Chondrocyte (in vitro differentiated cells): ENCODE data around the gene SLC4A3. TPM values are rescaled to one million over a fixed set of nuclear protein-coding genes. Genes with fewer than 3 reads are reported as not detected.

Experiments used
- DNase-seq: peaks from one replicate; pipeline ENCODE4 v3.0.0; 2021; ENCODE audit warnings: mixed read lengths, low spot score
- H3K27ac Mint-ChIP-seq: one replicate; pipeline ENCODE4 v1.8.0; 2021; ENCODE audit warnings: mild to moderate bottlenecking, moderate library complexity, mixed read lengths; ENCODE audit not compliant: unreplicated experiment
- H3K27me3 Mint-ChIP-seq: 2 replicates; pipeline ENCODE4 v1.8.0; 2021; ENCODE audit warnings: low read depth, mixed read lengths
- H3K36me3 Mint-ChIP-seq: 2 replicates; pipeline ENCODE4 v1.8.0; 2021; ENCODE audit warnings: low read depth, mixed read lengths
- H3K4me1 Mint-ChIP-seq: 2 replicates; pipeline ENCODE4 v1.8.0; 2021; ENCODE audit warnings: low read depth, mild to moderate bottlenecking, mixed read lengths
- H3K4me3 Mint-ChIP-seq: one replicate; pipeline ENCODE4 v1.8.0; 2021; ENCODE audit warnings: mild to moderate bottlenecking, moderate library complexity, mixed read lengths; ENCODE audit not compliant: unreplicated experiment
- H3K9me3 Mint-ChIP-seq: 2 replicates; pipeline ENCODE4 v1.8.0; 2021; ENCODE audit warnings: low read depth, mixed read lengths
- CTCF ChIP-seq: fragments of 200-600 bp; sonication (generic); IDR thresholded peaks from 2 replicates; pipeline ENCODE4 v1.5.0; 2021; ENCODE audit warnings: antibody characterized with exemption, mild to moderate bottlenecking, moderate library complexity
- total RNA-seq: library from RNA; stranded (reverse); gene quantifications from 3 replicates; pipeline ENCODE4 v1.2.1, GENCODE V29; 2021

The SLC4A3 gene
- total RNA-seq, 1 donor from 2014 or later: 17.2 TPM

- Mint-ChIP-seq H3K4me1 (no peaks in the 10 kb centered on the region), H3K9me3 (no peaks in the 10 kb centered on the region), H3K27me3 (peaks cover 4% of the 10 kb centered on the region), H3K27ac (no peak overlapping the region), H3K4me3 (no peak overlapping the region), H3K36me3 (peaks cover under 1% of the 10 kb centered on the region)
- DNase-seq: no peak
- no peak for TF ChIP-seq CTCF
Measured at GRCh38 chr2:219620546-219620945, 6.9 kb upstream of the SLC4A3 start.

- no peak for TF ChIP-seq CTCF
- Mint-ChIP-seq H3K27me3 (peaks cover 4% of the 10 kb centered on the region), H3K9me3 (no peaks in the 10 kb centered on the region), H3K27ac (no peak overlapping the region), H3K4me1 (peaks cover 4% of the 10 kb centered on the region), H3K36me3 (no peaks in the 10 kb centered on the region), H3K4me3 (no peak overlapping the region)
- no peak for DNase-seq
Measured at GRCh38 chr2:219621935-219622334, 5.5 kb upstream of the SLC4A3 start.

- H3K4me1 Mint-ChIP-seq: peaks cover 6% of the 10 kb centered on the region
- H3K4me3 Mint-ChIP-seq: no peak overlapping the region
- H3K36me3 Mint-ChIP-seq: no peaks in the 10 kb centered on the region
- H3K9me3 Mint-ChIP-seq: no peaks in the 10 kb centered on the region
- H3K27ac Mint-ChIP-seq: no peak overlapping the region
- no peak for TF ChIP-seq CTCF
- no peak for DNase-seq
- H3K27me3 Mint-ChIP-seq: peaks cover 4% of the 10 kb centered on the region
Measured at GRCh38 chr2:219622472-219622871, 5.0 kb upstream of the SLC4A3 start.

- no peak overlapping the region for H3K4me3 Mint-ChIP-seq
- peaks cover 6% of the 10 kb centered on the region for H3K4me1 Mint-ChIP-seq
- H3K27me3 Mint-ChIP-seq: peaks cover 4% of the 10 kb centered on the region
- no peak overlapping the region for H3K27ac Mint-ChIP-seq
- no peak for TF ChIP-seq CTCF
- peak; percentile 60 for DNase-seq
- H3K9me3 Mint-ChIP-seq: no peaks in the 10 kb centered on the region
- H3K36me3 Mint-ChIP-seq: no peaks in the 10 kb centered on the region
Measured at GRCh38 chr2:219624565-219624964, 2.9 kb upstream of the SLC4A3 start.

- no peaks in the 10 kb centered on the region for H3K9me3 Mint-ChIP-seq
- no peak overlapping the region for H3K27ac Mint-ChIP-seq
- peaks cover 6% of the 10 kb centered on the region for H3K4me1 Mint-ChIP-seq
- H3K36me3 Mint-ChIP-seq: no peaks in the 10 kb centered on the region
- peaks cover 4% of the 10 kb centered on the region for H3K27me3 Mint-ChIP-seq
- TF ChIP-seq CTCF: no peak
- no peak overlapping the region for H3K4me3 Mint-ChIP-seq
- peak; percentile 54 for DNase-seq
Measured at GRCh38 chr2:219625179-219625578, 2.3 kb upstream of the SLC4A3 start.
